H9 (cell line): Measurements from ENCODE around the gene HCFC1. TPM values are rescaled to one million over a fixed set of nuclear protein-coding genes. Genes with fewer than 3 reads are reported as not detected.

ENCODE experiments used
- DNase-seq: peaks from one replicate; pipeline ENCODE4 v3.0.0-alpha.2; 2017
- H2AFZ ChIP-seq: one replicate; pipeline ENCODE4 v1.6.1; 2013; ENCODE audit warnings: mild to moderate bottlenecking, low read length, control low read depth, moderate library complexity
- H2AK5ac ChIP-seq: 2 replicates; pipeline ENCODE4 v1.6.1; 2013; ENCODE audit warnings: low read length, control low read depth, mixed read lengths; ENCODE audit not compliant: insufficient read length
- H2BK120ac ChIP-seq: one replicate; pipeline ENCODE4 v1.6.1; 2013; ENCODE audit warnings: low read depth, mild to moderate bottlenecking, low read length, control low read depth, inconsistent platforms; ENCODE audit not compliant: poor library complexity, severe bottlenecking
- H2BK12ac ChIP-seq: 2 replicates; pipeline ENCODE4 v1.6.1; 2013; ENCODE audit warnings: low read length, control low read depth, mixed read lengths, low read depth; ENCODE audit not compliant: insufficient read length
- H2BK15ac ChIP-seq: 2 replicates; pipeline ENCODE4 v1.6.1; 2013; ENCODE audit warnings: low read depth, low read length, control low read depth
- H2BK20ac ChIP-seq: one replicate; pipeline ENCODE4 v1.6.1; 2013; ENCODE audit warnings: low read depth, mild to moderate bottlenecking, low read length, control low read depth, inconsistent platforms; ENCODE audit not compliant: poor library complexity, severe bottlenecking
- H2BK5ac ChIP-seq: 2 replicates; pipeline ENCODE4 v1.6.1; 2013; ENCODE audit warnings: low read length, control low read depth, mixed read lengths; ENCODE audit not compliant: insufficient read length
- H3K14ac ChIP-seq: 2 replicates; pipeline ENCODE4 v1.6.1; 2013; ENCODE audit warnings: low read length, control low read depth; ENCODE audit not compliant: insufficient read depth
- H3K18ac ChIP-seq: 2 replicates; pipeline ENCODE4 v1.6.1; 2013; ENCODE audit warnings: low read depth, mild to moderate bottlenecking, mixed read lengths, low read length, control low read depth; ENCODE audit not compliant: insufficient read length
- H3K23ac ChIP-seq: 2 replicates; pipeline ENCODE4 v1.6.1; 2013; ENCODE audit warnings: low read length, control low read depth, mixed read lengths, low read depth; ENCODE audit not compliant: insufficient read length
- H3K23me2 ChIP-seq: 2 replicates; pipeline ENCODE4 v1.6.1; 2013; ENCODE audit warnings: low read depth, mild to moderate bottlenecking, mixed read lengths, low read length, control low read depth; ENCODE audit not compliant: insufficient read length, poor library complexity, severe bottlenecking
- H3K27ac ChIP-seq: 2 replicates; pipeline ENCODE4 v1.5.1; 2013; ENCODE audit warnings: low read length, control low read depth, mixed read lengths, low read depth; ENCODE audit not compliant: insufficient read length
- H3K27me3 ChIP-seq: 2 replicates; pipeline ENCODE4 v1.6.1; 2013; ENCODE audit warnings: low read length, control low read depth, inconsistent platforms; ENCODE audit not compliant: insufficient read depth
- H3K4ac ChIP-seq: 2 replicates; pipeline ENCODE4 v1.6.1; 2013; ENCODE audit warnings: low read depth, mild to moderate bottlenecking, control low read depth, inconsistent platforms, low read length, moderate library complexity
- H3K4me1 ChIP-seq: 2 replicates; pipeline ENCODE4 v1.6.1; 2013; ENCODE audit warnings: low read length, control low read depth, inconsistent platforms; ENCODE audit not compliant: insufficient read depth
- H3K4me2 ChIP-seq: 2 replicates; pipeline ENCODE4 v1.6.1; 2013; ENCODE audit warnings: low read length, control low read depth, mixed read lengths; ENCODE audit not compliant: insufficient read length, insufficient read depth
- H3K56ac ChIP-seq: 2 replicates; pipeline ENCODE4 v1.6.1; 2013; ENCODE audit warnings: low read depth, mild to moderate bottlenecking, mixed read lengths, low read length, control low read depth; ENCODE audit not compliant: insufficient read length
- H3K79me1 ChIP-seq: 2 replicates; pipeline ENCODE4 v1.6.1; 2013; ENCODE audit warnings: low read depth, mild to moderate bottlenecking, moderate library complexity, low read length, control low read depth, inconsistent platforms; ENCODE audit not compliant: insufficient read depth, poor library complexity, severe bottlenecking
- H3K79me2 ChIP-seq: 2 replicates; pipeline ENCODE4 v1.6.1; 2013; ENCODE audit warnings: low read length, control low read depth, inconsistent platforms; ENCODE audit not compliant: insufficient read depth
- H3K9ac ChIP-seq: 2 replicates; pipeline ENCODE4 v1.6.1; 2013; ENCODE audit warnings: low read length, control low read depth, mixed read lengths; ENCODE audit not compliant: insufficient read length; ENCODE audit errors: extremely low read depth
- H3K9me3 ChIP-seq: one replicate; pipeline ENCODE4 v1.6.1; 2013; ENCODE audit warnings: low read depth, low read length, inconsistent platforms; ENCODE audit not compliant: control insufficient read depth
- H3T11ph ChIP-seq: one replicate; pipeline ENCODE4 v1.6.1; 2013; ENCODE audit warnings: mild to moderate bottlenecking, low read length, control low read depth, inconsistent platforms
- H4K20me1 ChIP-seq: one replicate; pipeline ENCODE4 v1.6.1; 2013; ENCODE audit not compliant: control insufficient read depth, insufficient read length, insufficient read depth
- H4K5ac ChIP-seq: 2 replicates; pipeline ENCODE4 v1.6.1; 2013; ENCODE audit warnings: low read depth, mild to moderate bottlenecking, mixed read lengths, low read length, control low read depth; ENCODE audit not compliant: insufficient read length
- H4K8ac ChIP-seq: replicated peaks from 2 replicates; pipeline ENCODE4 v1.6.1; 2013; ENCODE audit warnings: low read length, control low read depth, mixed read lengths, low read depth; ENCODE audit not compliant: insufficient read length
- H4K91ac ChIP-seq: 2 replicates; pipeline ENCODE4 v1.6.1; 2013; ENCODE audit warnings: low read depth, mild to moderate bottlenecking, moderate library complexity, mixed read lengths, low read length, control low read depth; ENCODE audit not compliant: insufficient read length
- H3K27ac Mint-ChIP-seq, 3 experiments: 2 replicates in 2 of 3; 3 replicates in 1 of 3; pipeline ENCODE4 v1.8.0; 2020 to 2021; ENCODE audit warnings: mixed read lengths in 3 of 3, mild to moderate bottlenecking in 1 of 3, moderate library complexity in 1 of 3
- H3K27me3 Mint-ChIP-seq: 2 replicates; pipeline ENCODE4 v1.8.0; 2021; ENCODE audit warnings: low read depth, mild to moderate bottlenecking, moderate library complexity, mixed read lengths
- H3K36me3 Mint-ChIP-seq, 3 experiments: 2 replicates in 2 of 3; 3 replicates in 1 of 3; pipeline ENCODE4 v1.8.0; 2020 to 2021; ENCODE audit warnings: low read depth in 3 of 3, mixed read lengths in 3 of 3; ENCODE audit not compliant: insufficient read depth in 1 of 3
- H3K4me1 Mint-ChIP-seq, 2 experiments: 2 replicates each; pipeline ENCODE4 v1.8.0; 2020; ENCODE audit warnings: mixed read lengths in 2 of 2
- H3K4me3 Mint-ChIP-seq, 2 experiments: 2 replicates in 1 of 2; 3 replicates in 1 of 2; pipeline ENCODE4 v1.8.0; 2020 to 2021; ENCODE audit warnings: mild to moderate bottlenecking in 2 of 2, mixed read lengths in 2 of 2, moderate library complexity in 1 of 2
- H3K9me3 Mint-ChIP-seq, 2 experiments: 2 replicates in 1 of 2; 3 replicates in 1 of 2; pipeline ENCODE4 v1.8.0; 2020; ENCODE audit warnings: mild to moderate bottlenecking in 2 of 2, mixed read lengths in 2 of 2, moderate library complexity in 1 of 2
- CTCF ChIP-seq: fragments of 200-600 bp; sonication (generic); conservative IDR thresholded peaks from 3 replicates; pipeline ENCODE4 v1.8.0; 2021; ENCODE audit warnings: antibody characterized with exemption, mild to moderate bottlenecking
- WGBS: extraction: QIAGEN DNeasy Blood & Tissue Kit; methylation state at CpG from one replicate; pipeline ENCODE4 v1.1.7; 2013; ENCODE audit warnings: missing lambda C conversion rate, low lambda C conversion rate, mixed read lengths; ENCODE audit not compliant: insufficient read length; ENCODE audit errors: extremely low coverage; 5-methylcytosine and 5-hydroxymethylcytosine counted together
- total RNA-seq: library from RNA; stranded (reverse); gene quantifications from 2 replicates; pipeline ENCODE4 v1.2.1, GENCODE V29; 2021

The HCFC1 gene
- total RNA-seq, 1 experiment from 2014 or later = 144 TPM

GRCh38 chrX:153930011-153930910, 41.4 kb downstream of the HCFC1 start:
- Histone ChIP-seq H3K14ac (no peak overlapping the region), H2BK120ac (no peak overlapping the region), H4K91ac (no peak overlapping the region), H3T11ph (no peak overlapping the region), H2BK20ac (no peak overlapping the region), H3K23ac (no peak overlapping the region), H3K4ac (no peak overlapping the region), H3K79me1 (no peaks in the 10 kb centered on the region), H3K23me2 (peaks cover 28% of the 10 kb centered on the region), H3K79me2 (no peaks in the 10 kb centered on the region; the same call in 1 of the 2 replicates), H3K4me2 (no peak overlapping the region), H2AFZ (no peak overlapping the region), H2AK5ac (no peak overlapping the region), H3K27me3 (no peaks in the 10 kb centered on the region), H2BK15ac (no peak overlapping the region), H3K4me1 (no peaks in the 10 kb centered on the region), H4K8ac (no peak overlapping the region), H3K9me3 (peaks cover 22% of the 10 kb centered on the region), H3K56ac (no peak overlapping the region), H3K9ac (no peak overlapping the region), H2BK12ac (no peak overlapping the region), H4K5ac (no peak overlapping the region), H2BK5ac (no peak overlapping the region), H3K27ac (no peak overlapping the region), H4K20me1 (no peaks in the 10 kb centered on the region), H3K18ac (no peak overlapping the region)
- Mint-ChIP-seq H3K4me3 (peak overlapping the region in 1 of 2 experiments; percentile 42; a peak in 1 of 5 replicates), H3K27ac (peak overlapping the region in 1 of 3 experiments; percentile 44; a peak in 1 of 7 replicates), H3K27me3 (no peaks in the 10 kb centered on the region; the same call in 1 of the 2 replicates), H3K4me1 (peaks cover 4 to 32% of the 10 kb centered on the region in 2 experiments), H3K36me3 (peaks cover 19 to 43% (median 26%) of the 10 kb centered on the region in 3 experiments), H3K9me3 (peaks cover 53 to 63% of the 10 kb centered on the region in 2 experiments)
- WGBS = no CpG with 5 or more reads among the region's 31 CpGs
- DNase-seq = no peak
- TF ChIP-seq CTCF = no peak
